PC-3 (cell line): ENCODE results near the gene SMARCD1.

Source experiments
- EZH2 ChIP-seq: fragments of 300-600 bp; sonication (generic); IDR thresholded peaks from one replicate; pipeline ENCODE4 v1.6.1; 2017; ENCODE audit warnings: antibody characterized with exemption, mild to moderate bottlenecking, low read length; ENCODE audit not compliant: unreplicated experiment
- EZH2phosphoT487 ChIP-seq: fragments of 300-600 bp; sonication (generic); IDR thresholded peaks from 2 replicates; pipeline ENCODE4 v1.6.1; 2018; ENCODE audit warnings: mild to moderate bottlenecking, antibody characterized with exemption, low read length, borderline replicate concordance
- TF ChIP-seq, protein P1 (sequence below): fragments of 300-600 bp; sonication (generic); conservative IDR thresholded peaks from 2 replicates; pipeline ENCODE4 v1.5.1; 2017; ENCODE audit warnings: antibody characterized with exemption, low read depth, mild to moderate bottlenecking, low read length

- TF ChIP-seq EZH2 (no peak), EZH2phosphoT487 (no peak)
- TF ChIP-seq, protein P1, sequence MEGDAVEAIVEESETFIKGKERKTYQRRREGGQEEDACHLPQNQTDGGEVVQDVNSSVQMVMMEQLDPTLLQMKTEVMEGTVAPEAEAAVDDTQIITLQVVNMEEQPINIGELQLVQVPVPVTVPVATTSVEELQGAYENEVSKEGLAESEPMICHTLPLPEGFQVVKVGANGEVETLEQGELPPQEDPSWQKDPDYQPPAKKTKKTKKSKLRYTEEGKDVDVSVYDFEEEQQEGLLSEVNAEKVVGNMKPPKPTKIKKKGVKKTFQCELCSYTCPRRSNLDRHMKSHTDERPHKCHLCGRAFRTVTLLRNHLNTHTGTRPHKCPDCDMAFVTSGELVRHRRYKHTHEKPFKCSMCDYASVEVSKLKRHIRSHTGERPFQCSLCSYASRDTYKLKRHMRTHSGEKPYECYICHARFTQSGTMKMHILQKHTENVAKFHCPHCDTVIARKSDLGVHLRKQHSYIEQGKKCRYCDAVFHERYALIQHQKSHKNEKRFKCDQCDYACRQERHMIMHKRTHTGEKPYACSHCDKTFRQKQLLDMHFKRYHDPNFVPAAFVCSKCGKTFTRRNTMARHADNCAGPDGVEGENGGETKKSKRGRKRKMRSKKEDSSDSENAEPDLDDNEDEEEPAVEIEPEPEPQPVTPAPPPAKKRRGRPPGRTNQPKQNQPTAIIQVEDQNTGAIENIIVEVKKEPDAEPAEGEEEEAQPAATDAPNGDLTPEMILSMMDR = no peak
Observed at GRCh38 chr12:50120521-50120920, 35.4 kb downstream of the SMARCD1 start.
